NCI-H526 (cell line): ENCODE measurements around the gene MYH11.
A peak's percentile ranks its signal among the peaks of the same experiment; 100 is the strongest.
"Not testable (repeated sequence)": the region's sequence is repeated elsewhere in the genome, so short reads cannot be mapped to it uniquely, and the experiment has no call there.

ENCODE experiments used
- DNase-seq, 2 experiments: peaks; one replicate each; lab custom pipeline; 2025; lab: John Stamatoyannopoulos, UW

Gene MYH11

GRCh38 chr16:15714393-15715172, 142.2 kb downstream of the MYH11 start:
- DNase-seq: no peak

GRCh38 chr16:15708997-15709396, 147.8 kb downstream of the MYH11 start:
- DNase-seq: no peak

- DNase-seq: no peak
Measured at GRCh38 chr16:15708096-15708495, 148.7 kb downstream of the MYH11 start.

GRCh38 chr16:15707332-15707731, 149.5 kb downstream of the MYH11 start:
- DNase-seq: no peak

- DNase-seq: no peak
Measured at GRCh38 chr16:15705064-15705565, 151.7 kb downstream of the MYH11 start.

- peak; percentile 8 to 72 for DNase-seq
Measured at GRCh38 chr16:15704545-15704987, 152.3 kb downstream of the MYH11 start.

- DNase-seq: no peak
Measured at GRCh38 chr16:15703029-15703736, 153.6 kb downstream of the MYH11 start.

GRCh38 chr16:15701975-15702970, 154.6 kb downstream of the MYH11 start:
- no peak for DNase-seq

GRCh38 chr16:15701367-15701766, 155.5 kb downstream of the MYH11 start:
- no peak for DNase-seq

- no peak for DNase-seq
Measured at GRCh38 chr16:15699819-15700218, 157.0 kb downstream of the MYH11 start.

- DNase-seq: no peak
Measured at GRCh38 chr16:15694499-15694898, 162.3 kb downstream of the MYH11 start.

GRCh38 chr16:15692508-15692907, 164.3 kb downstream of the MYH11 start:
- DNase-seq: not testable (repeated sequence)

- DNase-seq: no peak
Measured at GRCh38 chr16:15691046-15691445, 165.8 kb downstream of the MYH11 start.

GRCh38 chr16:15690296-15690695, 166.5 kb downstream of the MYH11 start:
- no peak for DNase-seq

GRCh38 chr16:15689290-15689689, 167.5 kb downstream of the MYH11 start:
- DNase-seq: no peak

- no peak for DNase-seq
Measured at GRCh38 chr16:15686287-15686686, 170.5 kb downstream of the MYH11 start.

- peak in 1 of 2 experiments; percentile 15 for DNase-seq
Measured at GRCh38 chr16:15682105-15682570, 174.7 kb downstream of the MYH11 start.

GRCh38 chr16:15677447-15677846, 179.4 kb downstream of the MYH11 start:
- no peak for DNase-seq

GRCh38 chr16:15676506-15676905, 180.3 kb downstream of the MYH11 start:
- no peak for DNase-seq

GRCh38 chr16:15674571-15674970, 182.3 kb downstream of the MYH11 start:
- no peak for DNase-seq

- no peak for DNase-seq
Measured at GRCh38 chr16:15672514-15673167, 184.2 kb downstream of the MYH11 start.
